GM12801 (cell line): Measurements from ENCODE around the gene ST7L.

ENCODE experiments used
- TF ChIP-seq, protein P1 (sequence below): IDR thresholded peaks from one replicate; pipeline ENCODE4 v1.5.1; 2011; ENCODE audit warnings: control low read depth; ENCODE audit not compliant: insufficient read length; ENCODE audit errors: extremely low read depth

The ST7L gene

DNA sequence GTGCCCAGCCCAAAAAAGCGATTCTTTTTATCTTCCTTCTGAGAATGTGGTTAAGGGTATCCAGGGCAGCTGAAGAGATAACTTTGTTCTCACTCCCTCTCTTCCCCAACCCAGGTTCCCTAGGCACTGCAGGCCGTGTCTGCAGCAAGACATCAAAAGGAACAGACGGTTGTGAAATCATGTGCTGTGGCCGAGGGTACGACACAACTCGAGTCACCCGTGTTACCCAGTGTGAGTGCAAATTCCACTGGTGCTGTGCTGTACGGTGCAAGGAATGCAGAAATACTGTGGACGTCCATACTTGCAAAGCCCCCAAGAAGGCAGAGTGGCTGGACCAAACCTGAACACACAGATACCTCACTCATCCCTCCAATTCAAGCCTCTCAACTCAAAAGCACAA is 98.8 kb downstream of the ST7L start:
- TF ChIP-seq, protein P1, sequence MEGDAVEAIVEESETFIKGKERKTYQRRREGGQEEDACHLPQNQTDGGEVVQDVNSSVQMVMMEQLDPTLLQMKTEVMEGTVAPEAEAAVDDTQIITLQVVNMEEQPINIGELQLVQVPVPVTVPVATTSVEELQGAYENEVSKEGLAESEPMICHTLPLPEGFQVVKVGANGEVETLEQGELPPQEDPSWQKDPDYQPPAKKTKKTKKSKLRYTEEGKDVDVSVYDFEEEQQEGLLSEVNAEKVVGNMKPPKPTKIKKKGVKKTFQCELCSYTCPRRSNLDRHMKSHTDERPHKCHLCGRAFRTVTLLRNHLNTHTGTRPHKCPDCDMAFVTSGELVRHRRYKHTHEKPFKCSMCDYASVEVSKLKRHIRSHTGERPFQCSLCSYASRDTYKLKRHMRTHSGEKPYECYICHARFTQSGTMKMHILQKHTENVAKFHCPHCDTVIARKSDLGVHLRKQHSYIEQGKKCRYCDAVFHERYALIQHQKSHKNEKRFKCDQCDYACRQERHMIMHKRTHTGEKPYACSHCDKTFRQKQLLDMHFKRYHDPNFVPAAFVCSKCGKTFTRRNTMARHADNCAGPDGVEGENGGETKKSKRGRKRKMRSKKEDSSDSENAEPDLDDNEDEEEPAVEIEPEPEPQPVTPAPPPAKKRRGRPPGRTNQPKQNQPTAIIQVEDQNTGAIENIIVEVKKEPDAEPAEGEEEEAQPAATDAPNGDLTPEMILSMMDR: no peak

DNA sequence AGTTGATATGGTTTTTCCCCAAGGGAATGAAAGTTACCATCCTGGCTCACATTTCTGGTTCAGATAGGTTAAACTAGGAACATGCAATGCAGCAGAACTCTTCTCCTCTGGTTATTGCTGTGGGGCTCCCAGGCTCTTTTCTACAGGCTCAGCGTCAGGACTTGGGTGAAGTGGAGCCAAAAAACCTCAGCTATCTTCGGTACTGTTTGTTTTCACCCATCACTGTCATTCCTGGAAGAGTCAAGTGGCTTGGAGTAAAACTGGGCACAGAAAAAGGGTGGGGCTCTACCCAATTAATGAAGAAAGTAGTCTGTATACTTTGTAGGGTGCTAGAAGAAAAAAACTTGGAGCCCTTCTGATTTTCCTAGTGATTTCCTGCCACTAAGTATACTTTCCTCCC is 100.8 kb downstream of the ST7L start:
- TF ChIP-seq, protein P1: no peak

DNA sequence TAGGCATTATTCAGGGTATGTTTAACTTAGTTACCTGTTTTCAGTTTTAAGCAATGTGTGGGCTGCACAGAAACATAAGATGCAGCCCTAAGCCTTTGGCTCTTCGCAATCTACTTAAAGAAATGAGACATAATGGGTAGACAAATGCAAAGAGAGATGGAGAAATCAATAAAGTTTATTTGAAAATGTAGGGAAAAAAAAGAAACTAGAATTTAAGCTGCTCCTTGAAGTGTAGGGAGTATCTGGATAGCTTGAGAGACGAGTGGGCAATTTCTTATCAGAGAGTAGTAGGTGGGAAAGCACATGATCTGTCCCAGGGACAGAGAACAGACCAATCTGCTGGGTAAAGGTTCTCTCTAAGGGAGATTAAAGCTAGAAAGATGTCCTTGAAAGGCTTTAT is 101.3 kb downstream of the ST7L start:
- TF ChIP-seq, protein P1: no peak

DNA sequence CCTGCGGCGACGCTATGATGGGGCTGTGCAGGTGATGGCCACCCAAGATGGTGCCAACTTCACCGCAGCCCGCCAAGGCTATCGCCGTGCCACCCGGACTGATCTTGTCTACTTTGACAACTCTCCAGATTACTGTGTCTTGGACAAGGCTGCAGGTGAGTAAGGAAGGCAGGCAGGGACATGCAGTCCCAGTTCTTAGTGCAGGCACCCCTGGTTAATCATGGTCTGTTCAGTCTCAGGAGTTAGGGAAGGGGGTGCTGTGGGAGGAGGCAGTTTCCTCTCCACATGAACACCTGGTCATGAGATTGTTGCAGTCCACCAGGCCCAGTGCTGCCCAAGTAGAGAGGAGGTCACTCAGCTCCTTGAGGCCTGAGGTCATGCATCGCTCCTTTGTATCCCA is 101.7 kb downstream of the ST7L start:
- TF ChIP-seq, protein P1: no peak

DNA sequence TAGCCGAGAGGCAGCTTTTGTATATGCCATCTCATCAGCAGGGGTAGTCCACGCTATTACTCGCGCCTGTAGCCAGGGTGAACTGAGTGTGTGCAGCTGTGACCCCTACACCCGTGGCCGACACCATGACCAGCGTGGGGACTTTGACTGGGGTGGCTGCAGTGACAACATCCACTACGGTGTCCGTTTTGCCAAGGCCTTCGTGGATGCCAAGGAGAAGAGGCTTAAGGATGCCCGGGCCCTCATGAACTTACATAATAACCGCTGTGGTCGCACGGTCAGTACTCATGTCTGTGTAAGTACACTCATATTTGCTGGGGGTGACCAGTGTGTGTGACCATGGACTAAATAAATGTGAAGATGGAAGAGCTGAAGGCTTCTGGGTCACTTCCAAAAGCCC is 102.8 kb downstream of the ST7L start:
- TF ChIP-seq, protein P1: no peak

DNA sequence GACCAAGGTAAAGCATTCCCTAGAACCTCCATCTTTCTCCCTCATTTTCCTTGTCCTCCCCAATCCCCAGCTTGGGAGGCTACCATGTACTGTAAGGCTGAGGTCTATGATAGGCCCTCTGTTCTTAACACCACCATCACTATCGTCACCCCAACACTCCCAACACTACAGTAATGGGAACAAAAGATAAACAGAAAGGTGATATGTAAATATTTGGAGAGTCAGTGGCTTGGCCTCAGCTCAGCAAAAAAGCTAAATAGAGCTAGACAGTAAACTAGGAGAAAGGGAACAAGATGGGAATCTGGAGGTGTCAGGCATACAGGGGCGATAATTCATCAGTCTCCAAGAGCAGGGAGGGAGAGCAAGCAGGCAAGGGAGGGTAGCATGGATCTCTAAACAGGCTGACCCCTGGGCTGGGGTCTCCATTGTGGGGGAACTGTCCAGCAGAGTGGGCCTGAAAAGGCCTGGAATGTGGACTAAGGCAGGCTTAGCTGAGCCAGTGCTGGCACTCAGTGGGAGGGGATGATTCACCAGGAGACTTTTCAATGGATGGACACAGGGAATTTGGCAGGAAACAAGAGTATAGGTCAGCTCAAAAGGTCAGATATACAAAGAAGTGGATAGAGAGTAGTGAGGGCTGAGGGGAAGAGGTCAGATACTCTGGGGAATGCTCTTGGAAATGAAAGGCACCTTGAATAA is 103.5 kb downstream of the ST7L start:
- TF ChIP-seq, protein P1: no peak

DNA sequence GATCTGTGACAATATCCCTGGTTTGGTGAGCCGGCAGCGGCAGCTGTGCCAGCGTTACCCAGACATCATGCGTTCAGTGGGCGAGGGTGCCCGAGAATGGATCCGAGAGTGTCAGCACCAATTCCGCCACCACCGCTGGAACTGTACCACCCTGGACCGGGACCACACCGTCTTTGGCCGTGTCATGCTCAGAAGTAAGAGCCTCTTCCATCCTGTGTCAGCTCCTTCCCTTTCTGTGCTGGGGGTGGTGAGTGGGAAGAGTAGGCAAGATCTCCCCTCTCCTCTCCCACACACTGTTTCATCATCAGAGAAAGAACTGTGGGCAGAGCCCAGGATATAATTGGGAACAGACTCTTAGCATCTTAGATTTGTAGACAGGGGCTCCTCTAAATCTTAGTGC is 104.0 kb downstream of the ST7L start:
- TF ChIP-seq, protein P1: no peak
